Testis (tissue), 2 donors: ENCODE results near the gene RFX2.

ENCODE experiments used
- CTCF ChIP-seq, 3 experiments: fragments of 450-650 bp in 2 of 3; fragments of 200-600 bp in 1 of 3; sonication (generic) in 1 of 3; IDR thresholded peaks; one replicate each; pipeline ENCODE4 v1.5.1; 2016 to 2019; ENCODE audit warnings: antibody characterized with exemption in 3 of 3, mild to moderate bottlenecking in 2 of 3, moderate library complexity in 1 of 3
- POLR2A ChIP-seq: fragments of 450-650 bp; IDR thresholded peaks from one replicate; pipeline ENCODE4 v1.6.1; 2017; ENCODE audit warnings: antibody characterized with exemption, mild to moderate bottlenecking, moderate library complexity

DNA sequence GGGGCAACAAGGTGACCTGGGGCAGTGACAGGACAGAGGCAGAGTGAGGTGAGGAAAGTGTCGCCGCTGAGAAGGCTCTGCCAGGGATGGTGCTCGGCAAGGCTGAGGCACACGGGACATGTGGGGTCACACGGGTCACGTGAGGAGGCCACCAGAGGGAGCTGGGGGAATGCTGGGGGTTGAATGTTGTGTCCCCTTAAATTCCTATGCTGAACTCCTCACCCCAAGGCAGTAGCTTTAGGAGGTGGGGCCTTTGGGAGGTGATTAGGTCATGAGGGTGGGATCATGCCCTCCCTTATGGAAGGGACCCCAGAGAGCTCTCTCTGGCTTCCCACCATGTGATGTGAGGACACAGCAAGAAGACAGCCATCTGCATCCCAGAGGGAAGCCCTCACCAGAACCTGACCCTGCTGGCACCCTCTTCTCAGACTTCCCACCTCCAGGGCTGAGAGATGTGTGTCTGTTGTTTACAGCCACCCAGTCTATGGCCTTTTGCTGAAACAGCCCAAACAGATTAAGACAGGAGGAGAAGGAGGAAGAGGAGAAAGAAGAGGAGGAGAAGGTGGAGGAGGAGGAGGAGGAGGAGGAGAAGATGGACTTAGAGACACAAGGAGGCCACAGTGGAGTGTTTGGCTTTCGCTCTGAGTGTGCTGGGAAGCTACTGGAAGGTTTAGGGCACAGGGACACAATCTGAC is 35.4 kb downstream of the RFX2 start:
- TF ChIP-seq CTCF (IDR thresholded peaks at IDR 0.05) (no peak), POLR2A (no peak)
